NCI-H748 (cell line): ENCODE measurements around the gene FBXW5.

Experiments used
- DNase-seq: peaks from one replicate; lab custom pipeline; 2025; ENCODE audit not compliant: unreplicated experiment; lab: John Stamatoyannopoulos, UW

FBXW5 gene

GRCh38 chr9:136936645-136937170 is 7.8 kb downstream of the FBXW5 start:
- no peak for DNase-seq

- no peak for DNase-seq
Observed at GRCh38 chr9:136935651-136936050, 8.9 kb downstream of the FBXW5 start.

GRCh38 chr9:136934277-136934676 is 10.3 kb downstream of the FBXW5 start:
- no peak for DNase-seq

GRCh38 chr9:136931611-136932130 is 12.9 kb downstream of the FBXW5 start:
- no peak for DNase-seq

GRCh38 chr9:136930014-136930413 is 14.5 kb downstream of the FBXW5 start:
- no peak for DNase-seq

GRCh38 chr9:136928591-136928990 is 15.9 kb downstream of the FBXW5 start:
- no peak for DNase-seq

GRCh38 chr9:136927343-136928271 is 16.9 kb downstream of the FBXW5 start:
- DNase-seq = no peak

GRCh38 chr9:136926749-136927148 is 17.8 kb downstream of the FBXW5 start:
- DNase-seq = no peak

- no peak for DNase-seq
Observed at GRCh38 chr9:136926154-136926704, 18.3 kb downstream of the FBXW5 start.

- DNase-seq = no peak
Observed at GRCh38 chr9:136925414-136926153, 19.0 kb downstream of the FBXW5 start.

- DNase-seq = no peak
Observed at GRCh38 chr9:136923881-136924280, 20.7 kb downstream of the FBXW5 start.

- no peak for DNase-seq
Observed at GRCh38 chr9:136922540-136922939, 22.0 kb downstream of the FBXW5 start.

GRCh38 chr9:136921718-136922117 is 22.8 kb downstream of the FBXW5 start:
- DNase-seq = no peak

- no peak for DNase-seq
Observed at GRCh38 chr9:136921307-136921706, 23.2 kb downstream of the FBXW5 start.

- no peak for DNase-seq
Observed at GRCh38 chr9:136920734-136921231, 23.8 kb downstream of the FBXW5 start.

GRCh38 chr9:136920069-136920468 is 24.5 kb downstream of the FBXW5 start:
- DNase-seq = no peak

GRCh38 chr9:136917902-136918301 is 26.6 kb downstream of the FBXW5 start:
- DNase-seq = no peak

GRCh38 chr9:136916330-136917184 is 28.0 kb downstream of the FBXW5 start:
- no peak for DNase-seq

GRCh38 chr9:136915632-136916329 is 28.8 kb downstream of the FBXW5 start:
- DNase-seq = no peak
